GM23338 (cell line): ENCODE data around the gene TXLNB.

ENCODE experiments used
- CREB1 ChIP-seq: fragments of 250-450 bp; sonication (Bioruptor Pico); IDR thresholded peaks from 2 replicates; pipeline ENCODE4 v1.5.0; 2020; ENCODE audit warnings: low read depth, mild to moderate bottlenecking, moderate library complexity
- EZH2 ChIP-seq: fragments of 200-600 bp; sonication (generic); IDR thresholded peaks from one replicate; pipeline ENCODE4 v1.8.0; 2017; ENCODE audit warnings: antibody characterized with exemption, mild to moderate bottlenecking, low read depth; ENCODE audit not compliant: unreplicated experiment
- EZH2phosphoT487 ChIP-seq: fragments of 200-600 bp; sonication (generic); IDR thresholded peaks from one replicate; pipeline ENCODE4 v1.8.1; 2018; ENCODE audit warnings: antibody characterized with exemption; ENCODE audit not compliant: unreplicated experiment
- JUNB ChIP-seq: IDR thresholded peaks from one replicate; pipeline ENCODE4 v1.6.1; 2016; ENCODE audit warnings: antibody characterized with exemption; ENCODE audit not compliant: unreplicated experiment
- NANOG ChIP-seq: IDR thresholded peaks from 2 replicates; pipeline ENCODE4 v1.6.1; 2016; ENCODE audit warnings: antibody characterized with exemption, borderline replicate concordance
- POLR2AphosphoS5 ChIP-seq: IDR thresholded peaks from 2 replicates; pipeline ENCODE4 v1.6.1; 2016; ENCODE audit warnings: antibody characterized with exemption, low read depth
- STAT1 ChIP-seq: IDR thresholded peaks from one replicate; pipeline ENCODE4 v1.6.1; 2016; ENCODE audit warnings: antibody characterized with exemption; ENCODE audit not compliant: unreplicated experiment
- ZNF114 ChIP-seq: fragments of 250-450 bp; sonication (Bioruptor Pico); IDR thresholded peaks from 2 replicates; pipeline ENCODE4 v1.5.0; 2020; ENCODE audit warnings: mild to moderate bottlenecking, moderate library complexity
- ZNF331 ChIP-seq: fragments of 250-450 bp; sonication (Bioruptor Pico); IDR thresholded peaks from 2 replicates; pipeline ENCODE4 v1.5.0; 2020; ENCODE audit warnings: low read depth, mild to moderate bottlenecking, moderate library complexity
- TF ChIP-seq, protein P1 (sequence below), 2 experiments: fragments of 200-600 bp in 1 of 2; sonication (generic) in 1 of 2; conservative IDR thresholded peaks; 2 replicates each; pipeline versions ENCODE4 v1.5.1 to v1.6.1; 2016 to 2017; ENCODE audit warnings: antibody characterized with exemption in 2 of 2, low read depth in 2 of 2, mild to moderate bottlenecking in 2 of 2, moderate library complexity in 1 of 2
- TF ChIP-seq, protein P2 (sequence below): IDR thresholded peaks from one replicate; pipeline ENCODE4 v1.6.1; 2018; ENCODE audit warnings: antibody characterized with exemption; ENCODE audit not compliant: unreplicated experiment
- TF ChIP-seq, protein P3 (sequence below): IDR thresholded peaks from 2 replicates; pipeline ENCODE4 v1.6.1; 2016; ENCODE audit warnings: antibody characterized with exemption
- TF ChIP-seq, protein P4 (sequence below): fragments of 250-450 bp; sonication (Bioruptor Pico); IDR thresholded peaks from 2 replicates; pipeline ENCODE4 v1.5.0; 2020; ENCODE audit warnings: mild to moderate bottlenecking, moderate library complexity

DNA sequence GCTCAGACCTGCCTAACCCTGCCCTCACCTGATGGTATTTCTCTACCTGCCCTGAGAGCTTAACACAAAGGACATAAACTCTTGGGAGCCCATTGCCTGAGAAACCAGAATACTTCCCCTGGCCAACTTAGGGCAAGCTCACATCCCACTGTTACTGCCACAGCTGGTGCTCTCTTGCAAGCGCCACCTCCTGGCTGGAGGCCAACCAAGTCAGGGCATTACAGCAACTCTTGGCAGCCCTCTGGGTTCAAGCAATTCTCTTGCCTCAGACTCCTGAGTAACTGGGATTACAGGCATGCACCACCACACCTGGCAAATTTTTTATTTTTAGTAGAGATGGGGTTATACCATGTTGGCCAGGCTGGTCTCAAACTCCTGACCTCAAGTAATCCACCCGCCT is 86.8 kb downstream of the TXLNB start:
- TF ChIP-seq, protein P1, sequence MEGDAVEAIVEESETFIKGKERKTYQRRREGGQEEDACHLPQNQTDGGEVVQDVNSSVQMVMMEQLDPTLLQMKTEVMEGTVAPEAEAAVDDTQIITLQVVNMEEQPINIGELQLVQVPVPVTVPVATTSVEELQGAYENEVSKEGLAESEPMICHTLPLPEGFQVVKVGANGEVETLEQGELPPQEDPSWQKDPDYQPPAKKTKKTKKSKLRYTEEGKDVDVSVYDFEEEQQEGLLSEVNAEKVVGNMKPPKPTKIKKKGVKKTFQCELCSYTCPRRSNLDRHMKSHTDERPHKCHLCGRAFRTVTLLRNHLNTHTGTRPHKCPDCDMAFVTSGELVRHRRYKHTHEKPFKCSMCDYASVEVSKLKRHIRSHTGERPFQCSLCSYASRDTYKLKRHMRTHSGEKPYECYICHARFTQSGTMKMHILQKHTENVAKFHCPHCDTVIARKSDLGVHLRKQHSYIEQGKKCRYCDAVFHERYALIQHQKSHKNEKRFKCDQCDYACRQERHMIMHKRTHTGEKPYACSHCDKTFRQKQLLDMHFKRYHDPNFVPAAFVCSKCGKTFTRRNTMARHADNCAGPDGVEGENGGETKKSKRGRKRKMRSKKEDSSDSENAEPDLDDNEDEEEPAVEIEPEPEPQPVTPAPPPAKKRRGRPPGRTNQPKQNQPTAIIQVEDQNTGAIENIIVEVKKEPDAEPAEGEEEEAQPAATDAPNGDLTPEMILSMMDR (conservative IDR thresholded peaks at IDR 0.05; ENCODE audit: low read depth in 2 of 2), result peak; percentile 15 to 38; a peak in 2 of 4 replicates
- no peak for TF ChIP-seq EZH2
- no peak for TF ChIP-seq CREB1
- TF ChIP-seq POLR2AphosphoS5, result no peak
- TF ChIP-seq STAT1, result no peak
- TF ChIP-seq JUNB, result no peak
- TF ChIP-seq, protein P2, sequence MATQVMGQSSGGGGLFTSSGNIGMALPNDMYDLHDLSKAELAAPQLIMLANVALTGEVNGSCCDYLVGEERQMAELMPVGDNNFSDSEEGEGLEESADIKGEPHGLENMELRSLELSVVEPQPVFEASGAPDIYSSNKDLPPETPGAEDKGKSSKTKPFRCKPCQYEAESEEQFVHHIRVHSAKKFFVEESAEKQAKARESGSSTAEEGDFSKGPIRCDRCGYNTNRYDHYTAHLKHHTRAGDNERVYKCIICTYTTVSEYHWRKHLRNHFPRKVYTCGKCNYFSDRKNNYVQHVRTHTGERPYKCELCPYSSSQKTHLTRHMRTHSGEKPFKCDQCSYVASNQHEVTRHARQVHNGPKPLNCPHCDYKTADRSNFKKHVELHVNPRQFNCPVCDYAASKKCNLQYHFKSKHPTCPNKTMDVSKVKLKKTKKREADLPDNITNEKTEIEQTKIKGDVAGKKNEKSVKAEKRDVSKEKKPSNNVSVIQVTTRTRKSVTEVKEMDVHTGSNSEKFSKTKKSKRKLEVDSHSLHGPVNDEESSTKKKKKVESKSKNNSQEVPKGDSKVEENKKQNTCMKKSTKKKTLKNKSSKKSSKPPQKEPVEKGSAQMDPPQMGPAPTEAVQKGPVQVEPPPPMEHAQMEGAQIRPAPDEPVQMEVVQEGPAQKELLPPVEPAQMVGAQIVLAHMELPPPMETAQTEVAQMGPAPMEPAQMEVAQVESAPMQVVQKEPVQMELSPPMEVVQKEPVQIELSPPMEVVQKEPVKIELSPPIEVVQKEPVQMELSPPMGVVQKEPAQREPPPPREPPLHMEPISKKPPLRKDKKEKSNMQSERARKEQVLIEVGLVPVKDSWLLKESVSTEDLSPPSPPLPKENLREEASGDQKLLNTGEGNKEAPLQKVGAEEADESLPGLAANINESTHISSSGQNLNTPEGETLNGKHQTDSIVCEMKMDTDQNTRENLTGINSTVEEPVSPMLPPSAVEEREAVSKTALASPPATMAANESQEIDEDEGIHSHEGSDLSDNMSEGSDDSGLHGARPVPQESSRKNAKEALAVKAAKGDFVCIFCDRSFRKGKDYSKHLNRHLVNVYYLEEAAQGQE, result no peak
- no peak for TF ChIP-seq ZNF331
- no peak for TF ChIP-seq EZH2phosphoT487
- TF ChIP-seq NANOG, result no peak
- TF ChIP-seq, protein P3, sequence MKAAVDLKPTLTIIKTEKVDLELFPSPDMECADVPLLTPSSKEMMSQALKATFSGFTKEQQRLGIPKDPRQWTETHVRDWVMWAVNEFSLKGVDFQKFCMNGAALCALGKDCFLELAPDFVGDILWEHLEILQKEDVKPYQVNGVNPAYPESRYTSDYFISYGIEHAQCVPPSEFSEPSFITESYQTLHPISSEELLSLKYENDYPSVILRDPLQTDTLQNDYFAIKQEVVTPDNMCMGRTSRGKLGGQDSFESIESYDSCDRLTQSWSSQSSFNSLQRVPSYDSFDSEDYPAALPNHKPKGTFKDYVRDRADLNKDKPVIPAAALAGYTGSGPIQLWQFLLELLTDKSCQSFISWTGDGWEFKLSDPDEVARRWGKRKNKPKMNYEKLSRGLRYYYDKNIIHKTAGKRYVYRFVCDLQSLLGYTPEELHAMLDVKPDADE, result no peak
- TF ChIP-seq, protein P4, sequence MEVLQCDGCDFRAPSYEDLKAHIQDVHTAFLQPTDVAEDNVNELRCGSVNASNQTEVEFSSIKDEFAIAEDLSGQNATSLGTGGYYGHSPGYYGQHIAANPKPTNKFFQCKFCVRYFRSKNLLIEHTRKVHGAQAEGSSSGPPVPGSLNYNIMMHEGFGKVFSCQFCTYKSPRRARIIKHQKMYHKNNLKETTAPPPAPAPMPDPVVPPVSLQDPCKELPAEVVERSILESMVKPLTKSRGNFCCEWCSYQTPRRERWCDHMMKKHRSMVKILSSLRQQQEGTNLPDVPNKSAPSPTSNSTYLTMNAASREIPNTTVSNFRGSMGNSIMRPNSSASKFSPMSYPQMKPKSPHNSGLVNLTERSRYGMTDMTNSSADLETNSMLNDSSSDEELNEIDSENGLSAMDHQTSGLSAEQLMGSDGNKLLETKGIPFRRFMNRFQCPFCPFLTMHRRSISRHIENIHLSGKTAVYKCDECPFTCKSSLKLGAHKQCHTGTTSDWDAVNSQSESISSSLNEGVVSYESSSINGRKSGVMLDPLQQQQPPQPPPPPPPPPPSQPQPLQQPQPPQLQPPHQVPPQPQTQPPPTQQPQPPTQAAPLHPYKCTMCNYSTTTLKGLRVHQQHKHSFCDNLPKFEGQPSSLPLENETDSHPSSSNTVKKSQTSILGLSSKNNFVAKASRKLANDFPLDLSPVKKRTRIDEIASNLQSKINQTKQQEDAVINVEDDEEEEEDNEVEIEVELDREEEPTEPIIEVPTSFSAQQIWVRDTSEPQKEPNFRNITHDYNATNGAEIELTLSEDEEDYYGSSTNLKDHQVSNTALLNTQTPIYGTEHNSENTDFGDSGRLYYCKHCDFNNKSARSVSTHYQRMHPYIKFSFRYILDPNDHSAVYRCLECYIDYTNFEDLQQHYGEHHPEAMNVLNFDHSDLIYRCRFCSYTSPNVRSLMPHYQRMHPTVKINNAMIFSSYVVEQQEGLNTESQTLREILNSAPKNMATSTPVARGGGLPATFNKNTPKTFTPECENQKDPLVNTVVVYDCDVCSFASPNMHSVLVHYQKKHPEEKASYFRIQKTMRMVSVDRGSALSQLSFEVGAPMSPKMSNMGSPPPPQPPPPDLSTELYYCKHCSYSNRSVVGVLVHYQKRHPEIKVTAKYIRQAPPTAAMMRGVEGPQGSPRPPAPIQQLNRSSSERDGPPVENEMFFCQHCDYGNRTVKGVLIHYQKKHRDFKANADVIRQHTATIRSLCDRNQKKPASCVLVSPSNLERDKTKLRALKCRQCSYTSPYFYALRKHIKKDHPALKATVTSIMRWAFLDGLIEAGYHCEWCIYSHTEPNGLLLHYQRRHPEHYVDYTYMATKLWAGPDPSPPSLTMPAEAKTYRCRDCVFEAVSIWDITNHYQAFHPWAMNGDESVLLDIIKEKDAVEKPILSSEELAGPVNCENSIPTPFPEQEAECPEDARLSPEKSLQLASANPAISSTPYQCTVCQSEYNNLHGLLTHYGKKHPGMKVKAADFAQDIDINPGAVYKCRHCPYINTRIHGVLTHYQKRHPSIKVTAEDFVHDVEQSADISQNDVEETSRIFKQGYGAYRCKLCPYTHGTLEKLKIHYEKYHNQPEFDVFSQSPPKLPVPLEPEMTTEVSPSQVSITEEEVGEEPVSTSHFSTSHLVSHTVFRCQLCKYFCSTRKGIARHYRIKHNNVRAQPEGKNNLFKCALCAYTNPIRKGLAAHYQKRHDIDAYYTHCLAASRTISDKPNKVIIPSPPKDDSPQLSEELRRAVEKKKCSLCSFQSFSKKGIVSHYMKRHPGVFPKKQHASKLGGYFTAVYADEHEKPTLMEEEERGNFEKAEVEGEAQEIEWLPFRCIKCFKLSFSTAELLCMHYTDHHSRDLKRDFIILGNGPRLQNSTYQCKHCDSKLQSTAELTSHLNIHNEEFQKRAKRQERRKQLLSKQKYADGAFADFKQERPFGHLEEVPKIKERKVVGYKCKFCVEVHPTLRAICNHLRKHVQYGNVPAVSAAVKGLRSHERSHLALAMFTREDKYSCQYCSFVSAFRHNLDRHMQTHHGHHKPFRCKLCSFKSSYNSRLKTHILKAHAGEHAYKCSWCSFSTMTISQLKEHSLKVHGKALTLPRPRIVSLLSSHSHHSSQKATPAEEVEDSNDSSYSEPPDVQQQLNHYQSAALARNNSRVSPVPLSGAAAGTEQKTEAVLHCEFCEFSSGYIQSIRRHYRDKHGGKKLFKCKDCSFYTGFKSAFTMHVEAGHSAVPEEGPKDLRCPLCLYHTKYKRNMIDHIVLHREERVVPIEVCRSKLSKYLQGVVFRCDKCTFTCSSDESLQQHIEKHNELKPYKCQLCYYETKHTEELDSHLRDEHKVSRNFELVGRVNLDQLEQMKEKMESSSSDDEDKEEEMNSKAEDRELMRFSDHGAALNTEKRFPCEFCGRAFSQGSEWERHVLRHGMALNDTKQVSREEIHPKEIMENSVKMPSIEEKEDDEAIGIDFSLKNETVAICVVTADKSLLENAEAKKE (CRISPR knock-in tag), result no peak
- TF ChIP-seq ZNF114 (CRISPR knock-in tag), result no peak
